Epithelial cell of proximal tubule (primary cell): ENCODE measurements around the gene HLF. TPM values are rescaled to one million over a fixed set of nuclear protein-coding genes. Genes with fewer than 3 reads are reported as not detected.

ENCODE experiments used
- DNase-seq: peaks from one replicate; pipeline ENCODE4 v3.0.0-alpha.2; 2011; ENCODE audit warnings: low read depth
- H3K4me3 ChIP-seq: 2 replicates; pipeline ENCODE4 v1.5.1; 2011; ENCODE audit warnings: low read depth, mild to moderate bottlenecking, low read length
- CTCF ChIP-seq: conservative IDR thresholded peaks from 2 replicates; pipeline ENCODE4 v1.5.1; 2012; ENCODE audit warnings: low read depth, mild to moderate bottlenecking, low read length
- total RNA-seq: library from RNA; depleted of rRNA; stranded (reverse); fragments of >200 nt; gene quantifications from 2 replicates; pipeline ENCODE4 v1.2.3, GENCODE V29; 2015

The HLF gene
- total RNA-seq, 1 donor from 2014 or later: 0.75 TPM

GRCh38 chr17:55225237-55225636, 39.5 kb upstream of the HLF start:
- TF ChIP-seq CTCF: no peak
- no peak overlapping the region for H3K4me3 ChIP-seq
- no peak for DNase-seq

GRCh38 chr17:55228683-55229192, 36.0 kb upstream of the HLF start:
- no peak overlapping the region for H3K4me3 ChIP-seq
- no peak for DNase-seq
- TF ChIP-seq CTCF: no peak

- DNase-seq: no peak
- no peak overlapping the region for H3K4me3 ChIP-seq
Measured at GRCh38 chr17:55229276-55229675, 35.5 kb upstream of the HLF start.

GRCh38 chr17:55230716-55231115, 34.0 kb upstream of the HLF start:
- no peak for DNase-seq
- TF ChIP-seq CTCF: no peak
- no peak overlapping the region for H3K4me3 ChIP-seq

More at GRCh38 chr17:55229276-55229675, 35.5 kb upstream of the HLF start:
- TF ChIP-seq CTCF: no peak

- TF ChIP-seq CTCF: no peak
- no peak overlapping the region for H3K4me3 ChIP-seq
- no peak for DNase-seq
Measured at GRCh38 chr17:55233840-55234239, 30.9 kb upstream of the HLF start.

GRCh38 chr17:55236316-55236715, 28.4 kb upstream of the HLF start:
- DNase-seq: no peak
- no peak overlapping the region for H3K4me3 ChIP-seq
- TF ChIP-seq CTCF: no peak

GRCh38 chr17:55237268-55237667, 27.5 kb upstream of the HLF start:
- no peak for DNase-seq
- H3K4me3 ChIP-seq: no peak overlapping the region
- TF ChIP-seq CTCF: no peak
